Measurements from ENCODE around the gene CABLES1.
"Not testable (repeated sequence)": the region's sequence is repeated elsewhere in the genome, so short reads cannot be mapped to it uniquely, and the experiment has no call there.

CABLES1 gene

GRCh38 chr18:23134780-23135549 lies at the start of gene CABLES1:
TSS of gene CABLES1 (plus strand) at chr18:23135485. CDS start at chr18:23135763, 278 bp downstream.
- no peak for DNase-seq

- no peak for DNase-seq
Measured at GRCh38 chr18:23087352-23087751, 47.9 kb upstream of the CABLES1 start.

GRCh38 chr18:23088310-23088709 lies 47.0 kb upstream of the CABLES1 start:
- no peak for DNase-seq

- DNase-seq, result not testable (repeated sequence)
Measured at GRCh38 chr18:23091017-23091993, 44.0 kb upstream of the CABLES1 start.

- DNase-seq, result no peak
Measured at GRCh38 chr18:23092121-23092520, 43.2 kb upstream of the CABLES1 start.

GRCh38 chr18:23093130-23093529 lies 42.2 kb upstream of the CABLES1 start:
- DNase-seq, result not testable (repeated sequence)

GRCh38 chr18:23093772-23094171 lies 41.5 kb upstream of the CABLES1 start:
- DNase-seq, result no peak

GRCh38 chr18:23094411-23095190 lies 40.7 kb upstream of the CABLES1 start:
- peak; percentile 21 for DNase-seq

- DNase-seq, result no peak
Measured at GRCh38 chr18:23095463-23095862, 39.8 kb upstream of the CABLES1 start.

GRCh38 chr18:23097016-23097415 lies 38.3 kb upstream of the CABLES1 start:
- not testable (repeated sequence) for DNase-seq

- DNase-seq, result no peak
Measured at GRCh38 chr18:23099621-23100020, 35.7 kb upstream of the CABLES1 start.

GRCh38 chr18:23101861-23102432 lies 33.3 kb upstream of the CABLES1 start:
- DNase-seq, result no peak

- DNase-seq, result no peak
Measured at GRCh38 chr18:23102493-23103261, 32.6 kb upstream of the CABLES1 start.

GRCh38 chr18:23103449-23103848 lies 31.8 kb upstream of the CABLES1 start:
- DNase-seq, result no peak

GRCh38 chr18:23105030-23105429 lies 30.3 kb upstream of the CABLES1 start:
- no peak for DNase-seq

GRCh38 chr18:23105581-23106219 lies 29.6 kb upstream of the CABLES1 start:
- no peak for DNase-seq

GRCh38 chr18:23106575-23106974 lies 28.7 kb upstream of the CABLES1 start:
- no peak for DNase-seq

GRCh38 chr18:23107718-23108117 lies 27.6 kb upstream of the CABLES1 start:
- no peak for DNase-seq

GRCh38 chr18:23108496-23108895 lies 26.8 kb upstream of the CABLES1 start:
- DNase-seq, result no peak

GRCh38 chr18:23109163-23109562 lies 26.1 kb upstream of the CABLES1 start:
- DNase-seq, result not testable (repeated sequence)

GRCh38 chr18:23113576-23113975 lies 21.7 kb upstream of the CABLES1 start:
- DNase-seq, result no peak

All from NCI-H524 treated with DMSO at 0.1 percent for 48 hours (cell line).